Measurements from ENCODE around the gene FSD1.
"Not testable (repeated sequence)": the region's sequence is repeated elsewhere in the genome, so short reads cannot be mapped to it uniquely, and the experiment has no call there.

The FSD1 gene

DNA sequence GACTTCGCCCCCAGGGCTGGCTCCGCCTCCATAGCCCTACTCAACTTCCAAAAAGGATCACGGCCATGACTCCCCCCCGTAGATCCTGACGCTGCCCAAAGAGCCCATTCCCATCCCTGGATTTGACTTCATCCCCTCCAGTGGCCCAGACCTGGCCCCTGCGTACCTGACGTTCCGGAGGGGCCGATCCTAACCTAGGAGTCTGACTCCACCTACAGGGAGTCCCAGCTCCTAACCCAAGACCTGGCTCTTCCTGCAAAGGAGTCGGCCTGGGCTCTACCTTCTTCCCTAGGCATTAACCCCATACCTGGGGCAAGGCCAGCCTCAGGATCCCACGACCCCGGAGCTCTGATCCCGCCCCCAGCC lies 23.5 kb downstream of the FSD1 start:
- TF ChIP-seq CTCF (IDR thresholded peaks at IDR 0.05; ENCODE audit: low read length) (no peak), EZH2 (IDR thresholded peaks at IDR 0.05; ENCODE audit: borderline replicate concordance, low read length) (no peak)
- no peak overlapping the region for H3K27ac ChIP-seq (ENCODE audit: low read depth, low read length, poor library complexity, severe bottlenecking)
- no peaks in the 10 kb centered on the region for H3K27me3 ChIP-seq (ENCODE audit: insufficient read depth, low read length)
- H3K4me3 ChIP-seq (ENCODE audit: low read depth, low read length, poor library complexity, severe bottlenecking) = no peak overlapping the region
- no peak overlapping the region for H2AFZ ChIP-seq (ENCODE audit: low read length)
- no peaks in the 10 kb centered on the region for H4K20me1 ChIP-seq (ENCODE audit: insufficient read depth, low read length)
- H3F3A ChIP-seq (ENCODE audit: insufficient read depth, low read length) = no peaks in the 10 kb centered on the region
- no peaks in the 10 kb centered on the region for H3K9me3 ChIP-seq (ENCODE audit: low read length)
- H3K4me1 ChIP-seq (ENCODE audit: insufficient read depth, low read length, severe bottlenecking) = no peaks in the 10 kb centered on the region
- H3K9me2 ChIP-seq (ENCODE audit: low read depth, low read length) = no peaks in the 10 kb centered on the region
- H3K4me2 ChIP-seq (ENCODE audit: low read length) = no peak overlapping the region
- no peaks in the 10 kb centered on the region for H3K79me2 ChIP-seq (ENCODE audit: insufficient read depth, low read length)
- no peaks in the 10 kb centered on the region for H3K36me3 ChIP-seq (ENCODE audit: insufficient read depth, low read length)
- no peak overlapping the region for H3K9ac ChIP-seq (ENCODE audit: low read length)

DNA sequence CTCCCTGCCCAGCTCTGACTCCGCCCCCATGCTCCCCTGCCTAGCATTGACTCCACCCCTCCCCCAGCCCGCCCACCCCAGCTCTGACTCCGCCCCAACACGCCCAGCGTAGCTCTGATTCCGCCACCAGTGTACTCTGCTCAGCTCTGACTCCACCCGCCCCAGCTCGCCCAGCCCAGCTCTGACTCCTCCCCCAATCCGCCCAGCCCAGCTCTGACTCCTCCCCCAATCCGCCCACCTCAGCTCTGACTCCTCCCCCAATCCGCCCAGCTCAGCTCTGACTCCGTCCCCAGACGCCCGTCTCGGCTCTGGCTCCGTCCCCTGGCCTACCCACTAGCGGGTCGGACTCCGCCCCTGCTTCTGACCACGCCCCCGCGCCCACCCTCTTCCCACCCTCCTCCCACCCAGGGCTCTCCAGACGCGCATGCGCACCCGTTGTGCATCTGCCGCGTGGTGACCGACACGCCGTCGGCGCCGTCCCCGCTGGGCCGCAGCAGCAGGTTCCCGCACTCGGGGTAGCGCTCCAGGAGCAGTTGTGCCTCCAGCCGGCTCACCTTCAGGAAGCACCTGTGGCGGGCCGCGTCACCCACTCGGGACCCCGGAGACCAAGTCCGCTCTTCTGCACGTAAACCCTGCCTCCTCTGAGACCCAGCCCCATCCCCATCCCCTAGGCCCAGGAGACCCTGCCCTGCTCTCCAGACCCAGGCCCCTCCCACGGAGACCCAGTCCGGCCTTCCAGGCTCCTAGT lies 24.0 kb downstream of the FSD1 start:
- H4K20me1 ChIP-seq (ENCODE audit: insufficient read depth, low read length) = no peaks in the 10 kb centered on the region
- H3K9me3 ChIP-seq (ENCODE audit: low read length) = no peaks in the 10 kb centered on the region
- no peaks in the 10 kb centered on the region for H3F3A ChIP-seq (ENCODE audit: insufficient read depth, low read length)
- no peak overlapping the region for H2AFZ ChIP-seq (ENCODE audit: low read length)
- H3K36me3 ChIP-seq (ENCODE audit: insufficient read depth, low read length) = no peaks in the 10 kb centered on the region
- H3K4me2 ChIP-seq (ENCODE audit: low read length) = no peak overlapping the region
- no peaks in the 10 kb centered on the region for H3K79me2 ChIP-seq (ENCODE audit: insufficient read depth, low read length)
- H3K4me3 ChIP-seq (ENCODE audit: low read depth, low read length, poor library complexity, severe bottlenecking) = no peak overlapping the region
- no peak overlapping the region for H3K27ac ChIP-seq (ENCODE audit: low read depth, low read length, poor library complexity, severe bottlenecking)
- no peaks in the 10 kb centered on the region for H3K4me1 ChIP-seq (ENCODE audit: insufficient read depth, low read length, severe bottlenecking)
- H3K9ac ChIP-seq (ENCODE audit: low read length) = no peak overlapping the region
- no peaks in the 10 kb centered on the region for H3K27me3 ChIP-seq (ENCODE audit: insufficient read depth, low read length)
- TF ChIP-seq EZH2 (IDR thresholded peaks at IDR 0.05; ENCODE audit: borderline replicate concordance, low read length) (no peak), CTCF (IDR thresholded peaks at IDR 0.05; ENCODE audit: low read length) (no peak)
- no peaks in the 10 kb centered on the region for H3K9me2 ChIP-seq (ENCODE audit: low read depth, low read length)

DNA sequence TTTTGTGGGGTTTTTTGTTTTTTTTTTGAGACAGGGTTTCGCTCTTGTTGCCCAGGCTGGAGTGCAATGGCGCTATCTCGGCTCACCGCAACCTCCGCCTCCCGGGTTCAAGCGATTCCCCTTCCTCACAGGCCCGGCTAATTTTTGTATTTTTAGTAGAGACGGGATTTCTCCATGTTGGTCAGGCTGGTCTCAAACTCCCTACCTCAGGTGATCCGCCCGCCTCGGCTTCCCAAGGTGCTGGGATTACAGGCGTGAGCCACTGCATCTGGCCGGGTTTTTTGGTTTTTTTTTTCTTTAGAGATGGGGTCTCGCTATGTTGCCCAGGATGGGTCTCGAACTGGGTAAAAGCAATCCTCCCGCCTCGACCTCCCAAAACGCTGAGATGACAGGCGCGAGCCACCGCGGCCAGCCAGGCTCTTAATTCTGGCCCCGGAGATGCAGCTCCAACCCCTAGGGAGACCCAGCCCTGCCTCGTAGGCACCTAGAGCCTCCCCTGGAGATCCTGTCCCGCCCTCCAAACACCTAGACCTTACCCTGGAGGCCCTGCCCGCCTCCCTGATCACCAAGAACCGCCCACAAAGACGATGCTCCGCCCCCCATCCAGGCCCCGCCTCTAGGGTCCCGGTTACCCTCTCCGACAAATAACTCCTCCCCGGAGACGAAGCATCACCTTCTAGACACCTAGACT lies 24.7 kb downstream of the FSD1 start:
- not testable (repeated sequence) for H4K20me1 ChIP-seq (ENCODE audit: insufficient read depth, low read length); H3K4me2 ChIP-seq (ENCODE audit: low read length); H3K36me3 ChIP-seq (ENCODE audit: insufficient read depth, low read length); H3K9ac ChIP-seq (ENCODE audit: low read length); H3K4me3 ChIP-seq (ENCODE audit: low read depth, low read length, poor library complexity, severe bottlenecking); H3K9me3 ChIP-seq (ENCODE audit: low read length); H3K4me1 ChIP-seq (ENCODE audit: insufficient read depth, low read length, severe bottlenecking); H3K27me3 ChIP-seq (ENCODE audit: insufficient read depth, low read length); H2AFZ ChIP-seq (ENCODE audit: low read length); H3K9me2 ChIP-seq (ENCODE audit: low read depth, low read length); H3F3A ChIP-seq (ENCODE audit: insufficient read depth, low read length); H3K27ac ChIP-seq (ENCODE audit: low read depth, low read length, poor library complexity, severe bottlenecking); H3K79me2 ChIP-seq (ENCODE audit: insufficient read depth, low read length)

DNA sequence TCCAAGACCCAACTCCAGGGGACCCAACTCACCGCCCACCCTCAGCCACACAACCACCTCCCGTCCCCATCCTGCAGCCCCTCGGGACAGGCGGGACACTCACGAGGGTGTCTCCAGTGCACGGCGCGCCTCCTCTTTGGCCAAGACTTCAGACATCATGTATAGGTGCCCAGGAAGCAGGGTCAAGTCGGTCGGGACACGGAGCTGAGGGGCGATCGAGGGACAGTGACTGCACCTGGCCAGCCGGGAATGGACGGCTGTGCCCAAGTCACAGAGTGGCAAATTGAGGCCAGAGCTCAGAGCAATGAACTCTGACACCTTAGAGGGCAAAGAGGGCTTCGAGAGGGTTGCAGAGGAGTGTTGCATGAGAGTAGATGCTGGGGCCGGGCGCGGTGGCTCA lies 25.5 kb downstream of the FSD1 start:
- Histone ChIP-seq H4K20me1 (ENCODE audit: insufficient read depth, low read length) (no peaks in the 10 kb centered on the region), H3K4me1 (ENCODE audit: insufficient read depth, low read length, severe bottlenecking) (no peaks in the 10 kb centered on the region), H3K9me2 (ENCODE audit: low read depth, low read length) (no peaks in the 10 kb centered on the region), H3K9ac (ENCODE audit: low read length) (no peak overlapping the region), H3K36me3 (ENCODE audit: insufficient read depth, low read length) (no peaks in the 10 kb centered on the region), H3K27ac (ENCODE audit: low read depth, low read length, poor library complexity, severe bottlenecking) (no peak overlapping the region), H3K4me2 (ENCODE audit: low read length) (no peak overlapping the region), H3F3A (ENCODE audit: insufficient read depth, low read length) (no peaks in the 10 kb centered on the region), H3K4me3 (ENCODE audit: low read depth, low read length, poor library complexity, severe bottlenecking) (no peak overlapping the region), H3K27me3 (ENCODE audit: insufficient read depth, low read length) (no peaks in the 10 kb centered on the region), H3K9me3 (ENCODE audit: low read length) (no peaks in the 10 kb centered on the region), H2AFZ (ENCODE audit: low read length) (no peak overlapping the region), H3K79me2 (ENCODE audit: insufficient read depth, low read length) (no peaks in the 10 kb centered on the region)
- TF ChIP-seq CTCF (IDR thresholded peaks at IDR 0.05; ENCODE audit: low read length) = no peak
- TF ChIP-seq EZH2 (IDR thresholded peaks at IDR 0.05; ENCODE audit: borderline replicate concordance, low read length) = no peak

Data from OCI-LY1 (cell line).